Measurements from ENCODE around the gene TWIST2.

DNA sequence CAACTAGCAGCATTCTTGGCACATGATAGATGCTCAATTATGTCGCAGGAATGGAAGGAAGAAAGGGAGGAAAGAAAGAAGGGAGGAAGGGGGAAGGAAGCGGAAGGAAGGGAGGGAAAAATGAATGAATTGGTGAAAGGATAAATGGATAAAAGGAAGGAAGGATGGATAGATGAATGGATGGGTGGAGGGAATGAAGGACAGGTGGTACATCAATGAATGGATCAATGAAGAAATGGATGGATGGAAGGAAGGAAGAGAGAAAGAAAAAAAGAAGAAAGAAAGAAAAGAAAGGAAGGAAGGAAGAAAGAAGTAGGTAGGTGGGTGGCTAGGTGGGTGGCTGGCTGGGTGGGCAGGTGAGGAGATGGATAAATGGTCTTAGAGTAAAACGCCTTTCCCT is 56.8 kb downstream of the TWIST2 start:
- TF ChIP-seq EZH2 (IDR thresholded peaks at IDR 0.05; ENCODE audit: low read depth): no peak
- TF ChIP-seq, protein P1, sequence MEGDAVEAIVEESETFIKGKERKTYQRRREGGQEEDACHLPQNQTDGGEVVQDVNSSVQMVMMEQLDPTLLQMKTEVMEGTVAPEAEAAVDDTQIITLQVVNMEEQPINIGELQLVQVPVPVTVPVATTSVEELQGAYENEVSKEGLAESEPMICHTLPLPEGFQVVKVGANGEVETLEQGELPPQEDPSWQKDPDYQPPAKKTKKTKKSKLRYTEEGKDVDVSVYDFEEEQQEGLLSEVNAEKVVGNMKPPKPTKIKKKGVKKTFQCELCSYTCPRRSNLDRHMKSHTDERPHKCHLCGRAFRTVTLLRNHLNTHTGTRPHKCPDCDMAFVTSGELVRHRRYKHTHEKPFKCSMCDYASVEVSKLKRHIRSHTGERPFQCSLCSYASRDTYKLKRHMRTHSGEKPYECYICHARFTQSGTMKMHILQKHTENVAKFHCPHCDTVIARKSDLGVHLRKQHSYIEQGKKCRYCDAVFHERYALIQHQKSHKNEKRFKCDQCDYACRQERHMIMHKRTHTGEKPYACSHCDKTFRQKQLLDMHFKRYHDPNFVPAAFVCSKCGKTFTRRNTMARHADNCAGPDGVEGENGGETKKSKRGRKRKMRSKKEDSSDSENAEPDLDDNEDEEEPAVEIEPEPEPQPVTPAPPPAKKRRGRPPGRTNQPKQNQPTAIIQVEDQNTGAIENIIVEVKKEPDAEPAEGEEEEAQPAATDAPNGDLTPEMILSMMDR (conservative IDR thresholded peaks at IDR 0.05): no peak
